ENCODE measurements around the gene PCDHB11.
"Not testable (repeated sequence)": the region's sequence is repeated elsewhere in the genome, so short reads cannot be mapped to it uniquely, and the experiment has no call there.

The PCDHB11 gene

DNA sequence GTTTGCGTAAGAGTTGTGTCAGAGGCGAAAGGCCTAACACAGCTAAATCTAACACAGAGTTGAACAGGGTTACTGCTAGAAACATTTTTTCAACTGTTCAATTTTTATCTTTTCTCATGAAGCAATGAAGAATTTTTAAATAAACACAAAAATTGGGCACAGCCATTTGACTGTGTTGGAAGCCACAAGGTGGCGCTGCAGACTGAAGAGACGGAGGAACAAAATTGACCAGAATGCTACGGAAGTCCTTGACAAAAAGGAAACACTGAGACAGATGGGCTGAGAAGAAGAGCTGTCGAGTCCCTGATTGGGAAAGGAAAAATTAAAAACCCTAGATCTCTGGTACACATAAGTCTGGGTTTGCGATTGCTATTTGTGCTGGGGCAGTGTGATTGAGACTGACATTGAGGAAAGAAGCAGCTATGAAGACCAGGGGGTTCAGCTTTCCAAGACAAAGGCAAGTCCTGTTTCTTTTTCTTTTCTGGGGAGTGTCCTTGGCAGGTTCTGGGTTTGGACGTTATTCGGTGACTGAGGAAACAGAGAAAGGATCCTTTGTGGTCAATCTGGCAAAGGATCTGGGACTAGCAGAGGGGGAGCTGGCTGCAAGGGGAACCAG lies 12.4 kb upstream of the PCDHB11 start, which contains the start of gene PCDHB9:
Gene PCDHB9, plus strand, starts transcription at position 265 of the 616 bp plus-strand sequence. Its CDS starts 158 bp downstream, at position 423.
- DNase-seq (ENCODE audit: low read depth) = no peak
- H3K4me3 ChIP-seq (ENCODE audit: control insufficient read depth, low read depth, low read length) = peak within 1 kb of the TSS; percentile 27
- TF ChIP-seq, protein P1, sequence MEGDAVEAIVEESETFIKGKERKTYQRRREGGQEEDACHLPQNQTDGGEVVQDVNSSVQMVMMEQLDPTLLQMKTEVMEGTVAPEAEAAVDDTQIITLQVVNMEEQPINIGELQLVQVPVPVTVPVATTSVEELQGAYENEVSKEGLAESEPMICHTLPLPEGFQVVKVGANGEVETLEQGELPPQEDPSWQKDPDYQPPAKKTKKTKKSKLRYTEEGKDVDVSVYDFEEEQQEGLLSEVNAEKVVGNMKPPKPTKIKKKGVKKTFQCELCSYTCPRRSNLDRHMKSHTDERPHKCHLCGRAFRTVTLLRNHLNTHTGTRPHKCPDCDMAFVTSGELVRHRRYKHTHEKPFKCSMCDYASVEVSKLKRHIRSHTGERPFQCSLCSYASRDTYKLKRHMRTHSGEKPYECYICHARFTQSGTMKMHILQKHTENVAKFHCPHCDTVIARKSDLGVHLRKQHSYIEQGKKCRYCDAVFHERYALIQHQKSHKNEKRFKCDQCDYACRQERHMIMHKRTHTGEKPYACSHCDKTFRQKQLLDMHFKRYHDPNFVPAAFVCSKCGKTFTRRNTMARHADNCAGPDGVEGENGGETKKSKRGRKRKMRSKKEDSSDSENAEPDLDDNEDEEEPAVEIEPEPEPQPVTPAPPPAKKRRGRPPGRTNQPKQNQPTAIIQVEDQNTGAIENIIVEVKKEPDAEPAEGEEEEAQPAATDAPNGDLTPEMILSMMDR (IDR thresholded peaks at IDR 0.05; ENCODE audit: control insufficient read depth, insufficient read depth, low read depth, low read length, missing control alignments) = peak; percentile 70

DNA sequence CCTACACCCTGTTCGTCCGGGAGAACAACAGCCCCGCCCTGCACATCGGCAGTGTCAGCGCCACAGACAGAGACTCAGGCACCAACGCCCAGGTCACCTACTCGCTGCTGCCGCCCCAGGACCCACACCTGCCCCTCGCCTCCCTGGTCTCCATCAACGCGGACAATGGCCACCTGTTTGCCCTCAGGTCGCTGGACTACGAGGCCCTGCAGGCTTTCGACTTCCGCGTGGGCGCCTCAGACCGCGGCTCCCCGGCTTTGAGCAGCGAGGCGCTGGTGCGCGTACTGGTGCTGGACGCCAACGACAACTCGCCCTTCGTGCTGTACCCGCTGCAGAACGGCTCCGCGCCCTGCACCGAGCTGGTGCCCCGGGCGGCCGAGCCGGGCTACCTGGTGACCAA lies 10.7 kb upstream of the PCDHB11 start:
- not testable (repeated sequence) for DNase-seq (ENCODE audit: low read depth); H3K4me3 ChIP-seq (ENCODE audit: control insufficient read depth, low read depth, low read length)

DNA sequence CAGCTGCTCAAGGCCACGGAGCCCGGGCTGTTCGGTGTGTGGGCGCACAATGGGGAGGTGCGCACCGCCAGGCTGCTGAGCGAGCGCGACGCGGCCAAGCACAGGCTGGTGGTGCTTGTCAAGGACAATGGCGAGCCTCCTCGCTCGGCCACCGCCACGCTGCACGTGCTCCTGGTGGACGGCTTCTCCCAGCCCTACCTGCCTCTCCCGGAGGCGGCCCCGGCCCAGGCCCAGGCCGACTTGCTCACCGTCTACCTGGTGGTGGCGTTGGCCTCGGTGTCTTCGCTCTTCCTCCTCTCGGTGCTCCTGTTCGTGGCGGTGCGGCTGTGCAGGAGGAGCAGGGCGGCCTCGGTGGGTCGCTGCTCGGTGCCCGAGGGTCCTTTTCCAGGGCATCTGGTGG lies 10.3 kb upstream of the PCDHB11 start:
- H3K4me3 ChIP-seq (ENCODE audit: control insufficient read depth, low read depth, low read length); DNase-seq (ENCODE audit: low read depth): not testable (repeated sequence)

DNA sequence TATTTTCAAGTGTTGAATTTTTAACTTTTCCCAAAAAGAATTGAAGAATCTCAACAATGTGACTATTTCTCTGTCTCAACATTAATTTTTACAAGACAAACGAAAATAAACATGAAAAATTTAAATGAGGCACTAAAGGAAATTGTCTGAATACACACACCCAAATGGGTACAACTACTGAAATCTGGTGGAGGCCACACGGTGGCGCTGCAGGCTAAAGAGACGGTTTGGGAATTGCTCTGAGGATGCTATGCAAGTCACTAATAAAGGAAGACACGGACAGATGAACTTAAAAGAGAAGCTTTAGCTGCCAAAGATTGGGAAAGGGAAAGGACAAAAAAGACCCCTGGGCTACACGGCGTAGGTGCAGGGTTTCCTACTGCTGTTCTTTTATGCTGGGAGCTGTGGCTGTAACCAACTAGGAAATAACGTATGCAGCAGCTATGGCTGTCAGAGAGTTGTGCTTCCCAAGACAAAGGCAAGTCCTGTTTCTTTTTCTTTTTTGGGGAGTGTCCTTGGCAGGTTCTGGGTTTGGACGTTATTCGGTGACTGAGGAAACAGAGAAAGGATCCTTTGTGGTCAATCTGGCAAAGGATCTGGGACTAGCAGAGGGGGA lies 7.2 kb upstream of the PCDHB11 start, which contains the start of gene PCDHB10:
Gene PCDHB10, plus strand, starts transcription at position 244 of the 616 bp plus-strand sequence. Its CDS starts 200 bp downstream, at position 444.
- TF ChIP-seq, protein P1 (IDR thresholded peaks at IDR 0.05; ENCODE audit: control insufficient read depth, insufficient read depth, low read depth, low read length, missing control alignments) = peak; percentile 66
- DNase-seq (ENCODE audit: low read depth) = no peak
- H3K4me3 ChIP-seq (ENCODE audit: control insufficient read depth, low read depth, low read length) = peak within 1 kb of the TSS; percentile 2; the same call in 1 of the 2 replicates

DNA sequence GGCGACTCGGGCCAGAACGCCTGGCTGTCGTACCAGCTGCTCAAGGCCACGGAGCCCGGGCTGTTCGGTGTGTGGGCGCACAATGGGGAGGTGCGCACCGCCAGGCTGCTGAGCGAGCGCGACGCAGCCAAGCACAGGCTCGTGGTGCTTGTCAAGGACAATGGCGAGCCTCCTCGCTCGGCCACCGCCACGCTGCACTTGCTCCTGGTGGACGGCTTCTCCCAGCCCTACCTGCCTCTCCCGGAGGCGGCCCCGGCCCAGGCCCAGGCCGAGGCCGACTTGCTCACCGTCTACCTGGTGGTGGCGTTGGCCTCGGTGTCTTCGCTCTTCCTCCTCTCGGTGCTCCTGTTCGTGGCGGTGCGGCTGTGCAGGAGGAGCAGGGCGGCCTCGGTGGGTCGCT lies 5.1 kb upstream of the PCDHB11 start:
- not testable (repeated sequence) for H3K4me3 ChIP-seq (ENCODE audit: control insufficient read depth, low read depth, low read length); DNase-seq (ENCODE audit: low read depth)

DNA sequence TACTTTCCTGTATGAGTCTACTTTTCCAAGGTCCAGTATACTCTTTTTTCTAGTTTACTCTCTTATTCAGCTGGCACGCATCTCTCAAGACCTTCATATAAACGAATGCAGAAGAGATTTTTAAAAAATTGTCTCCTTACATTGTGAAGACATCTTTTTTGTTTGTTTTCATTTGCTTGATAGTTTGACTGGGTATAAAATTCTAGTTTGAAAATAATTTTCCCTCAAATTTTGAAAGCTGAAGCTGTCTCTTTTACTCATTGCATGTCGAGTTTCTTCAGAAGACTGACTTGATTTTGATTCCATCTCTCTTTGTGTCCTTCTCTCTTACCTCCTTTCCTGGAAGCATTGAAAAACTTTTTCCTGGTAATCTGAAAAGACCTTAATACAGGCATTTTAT lies 3.1 kb upstream of the PCDHB11 start:
- DNase-seq (ENCODE audit: low read depth) = no peak
- TF ChIP-seq, protein P1 (IDR thresholded peaks at IDR 0.05; ENCODE audit: control insufficient read depth, insufficient read depth, low read depth, low read length, missing control alignments) = no peak

DNA sequence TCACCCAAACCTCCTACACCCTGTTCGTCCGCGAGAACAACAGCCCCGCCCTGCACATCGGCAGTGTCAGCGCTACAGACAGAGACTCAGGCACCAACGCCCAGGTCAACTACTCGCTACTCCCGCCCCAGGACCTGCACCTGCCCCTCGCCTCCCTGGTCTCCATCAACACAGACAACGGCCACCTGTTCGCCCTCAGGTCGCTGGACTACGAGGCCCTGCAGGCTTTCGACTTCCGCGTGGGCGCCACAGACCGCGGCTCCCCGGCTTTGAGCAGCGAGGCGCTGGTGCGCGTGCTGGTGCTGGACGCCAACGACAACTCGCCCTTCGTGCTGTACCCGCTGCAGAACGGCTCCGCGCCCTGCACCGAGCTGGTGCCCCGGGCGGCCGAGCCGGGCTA lies 1.7 kb downstream of the PCDHB11 start:
- not testable (repeated sequence) for H3K4me3 ChIP-seq (ENCODE audit: control insufficient read depth, low read depth, low read length); DNase-seq (ENCODE audit: low read depth)

More for the DNA sequence above, 3.1 kb upstream of the PCDHB11 start:
- H3K4me3 ChIP-seq (ENCODE audit: control insufficient read depth, low read depth, low read length) = no peak overlapping the region

DNA sequence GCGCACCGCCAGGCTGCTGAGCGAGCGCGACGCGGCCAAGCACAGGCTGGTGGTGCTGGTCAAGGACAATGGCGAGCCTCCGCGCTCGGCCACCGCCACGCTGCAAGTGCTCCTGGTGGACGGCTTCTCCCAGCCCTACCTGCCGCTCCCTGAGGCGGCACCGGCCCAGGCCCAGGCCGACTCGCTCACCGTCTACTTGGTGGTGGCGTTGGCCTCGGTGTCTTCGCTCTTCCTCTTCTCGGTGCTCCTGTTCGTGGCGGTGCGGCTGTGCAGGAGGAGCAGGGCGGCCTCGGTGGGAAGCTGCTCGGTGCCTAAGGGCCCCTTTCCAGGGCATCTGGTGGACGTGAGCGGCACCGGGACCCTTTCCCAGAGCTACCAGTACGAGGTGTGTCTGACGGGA lies 2.2 kb downstream of the PCDHB11 start:
- not testable (repeated sequence) for H3K4me3 ChIP-seq (ENCODE audit: control insufficient read depth, low read depth, low read length); DNase-seq (ENCODE audit: low read depth)

DNA sequence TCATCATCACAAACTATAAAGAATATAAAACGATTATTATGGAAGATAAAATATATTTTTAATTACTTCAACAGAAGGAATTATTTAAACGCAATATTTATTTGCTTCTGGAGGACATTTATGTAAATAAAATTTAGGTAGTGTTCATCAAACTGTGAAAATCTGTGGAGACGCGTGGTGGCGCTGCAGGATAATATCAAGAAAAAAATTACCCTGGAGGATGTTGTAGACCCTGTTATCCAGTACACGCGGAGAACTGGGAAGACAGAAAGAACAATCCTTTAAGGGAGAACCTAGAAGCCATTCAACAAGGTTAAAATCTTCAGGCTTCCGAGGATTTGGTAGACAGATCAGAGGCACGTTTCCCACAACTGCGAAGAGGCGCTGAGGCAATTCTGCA lies 9.1 kb downstream of the PCDHB11 start, which contains the start of gene PCDHB12:
Gene PCDHB12, plus strand, starts transcription at position 242 of the 400 bp plus-strand sequence. CDS start 189 bp downstream, outside the sequence.
- H3K4me3 ChIP-seq (ENCODE audit: control insufficient read depth, low read depth, low read length) = no peak within 1 kb of the TSS; the same call in 1 of the 2 replicates
- TF ChIP-seq, protein P1 (IDR thresholded peaks at IDR 0.05; ENCODE audit: control insufficient read depth, insufficient read depth, low read depth, low read length, missing control alignments) = peak; percentile 36
- DNase-seq (ENCODE audit: low read depth) = no peak

DNA sequence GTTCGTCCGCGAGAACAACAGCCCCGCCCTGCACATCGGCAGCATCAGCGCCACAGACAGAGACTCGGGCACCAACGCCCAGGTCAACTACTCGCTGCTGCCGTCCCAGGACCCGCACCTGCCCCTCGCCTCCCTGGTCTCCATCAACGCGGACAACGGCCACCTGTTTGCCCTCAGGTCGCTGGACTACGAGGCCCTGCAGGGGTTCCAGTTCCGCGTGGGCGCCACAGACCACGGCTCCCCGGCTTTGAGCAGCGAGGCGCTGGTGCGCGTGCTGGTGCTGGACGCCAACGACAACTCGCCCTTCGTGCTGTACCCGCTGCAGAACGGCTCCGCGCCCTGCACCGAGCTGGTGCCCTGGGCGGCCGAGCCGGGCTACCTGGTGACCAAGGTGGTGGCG lies 10.9 kb downstream of the PCDHB11 start:
- not testable (repeated sequence) for DNase-seq (ENCODE audit: low read depth); H3K4me3 ChIP-seq (ENCODE audit: control insufficient read depth, low read depth, low read length)

DNA sequence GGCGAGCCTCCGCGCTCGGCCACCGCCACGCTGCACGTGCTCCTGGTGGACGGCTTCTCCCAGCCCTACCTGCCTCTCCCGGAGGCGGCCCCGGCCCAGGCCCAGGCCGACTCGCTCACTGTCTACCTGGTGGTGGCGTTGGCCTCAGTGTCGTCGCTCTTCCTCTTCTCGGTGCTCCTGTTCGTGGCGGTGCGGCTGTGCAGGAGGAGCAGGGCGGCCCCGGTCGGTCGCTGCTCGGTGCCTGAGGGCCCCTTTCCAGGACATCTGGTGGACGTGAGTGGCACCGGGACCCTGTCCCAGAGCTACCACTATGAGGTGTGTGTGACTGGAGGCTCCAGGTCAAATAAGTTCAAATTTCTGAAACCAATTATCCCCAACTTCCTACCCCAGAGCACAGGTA lies 11.4 kb downstream of the PCDHB11 start:
- not testable (repeated sequence) for H3K4me3 ChIP-seq (ENCODE audit: control insufficient read depth, low read depth, low read length); DNase-seq (ENCODE audit: low read depth)

All from AG09309 (cell line).